Colonic mucosa (tissue), 4 donors: ENCODE data around the gene KIAA0513. TPM values are rescaled to one million over a fixed set of nuclear protein-coding genes. Genes with fewer than 3 reads are reported as not detected.

Experiments
- DNase-seq: peaks from one replicate; pipeline ENCODE4 v3.0.0-alpha.2; 2020
- H3K27ac ChIP-seq: fragments of 200-600 bp; one replicate; pipeline ENCODE4 v1.8.0; 2021
- H3K27me3 ChIP-seq: fragments of 200-600 bp; one replicate; pipeline ENCODE4 v1.8.0; 2021
- H3K36me3 ChIP-seq: fragments of 200-600 bp; one replicate; pipeline ENCODE4 v1.8.0; 2021
- H3K4me1 ChIP-seq: fragments of 200-600 bp; one replicate; pipeline ENCODE4 v1.8.0; 2021; ENCODE audit warnings: mild to moderate bottlenecking
- H3K4me3 ChIP-seq: fragments of 200-600 bp; one replicate; pipeline ENCODE4 v1.8.0; 2021
- H3K9ac ChIP-seq, 2 donors: one replicate each; pipeline ENCODE4 v1.7.0; 2013; ENCODE audit warnings: control low read depth in 2 of 2, low read depth in 2 of 2, low read length in 2 of 2
- H3K9me3 ChIP-seq: fragments of 200-600 bp; one replicate; pipeline ENCODE4 v1.8.0; 2021
- intact Hi-C: fragments of 100-400 bp; cut with DNase I; formaldehyde crosslinking; loops from one replicate; pipeline ENCODE4 v1.14.1; 2022
- total RNA-seq, 2 donors: library from RNA; stranded (reverse); fragmentation: NEBNext Ultra II Directional in 1 of 2; extraction: Animal tissue kit (Norgen Biotek cat#: 25700) in 1 of 2; gene quantifications; one replicate each; pipeline ENCODE4 v1.2.1, GENCODE V29; 2021
- TF ChIP-seq, protein P1 (sequence below): fragments of 200-600 bp; IDR thresholded peaks from one replicate; pipeline ENCODE4 v1.8.0; 2022; ENCODE audit warnings: antibody characterized with exemption, mild to moderate bottlenecking
- donor health status: healthy.
- donor health status: DM: no; HTN: no; CAD: no.
- donor health status: DM: no; HTN: no; CAD: no.

The KIAA0513 gene
- total RNA-seq, 2 donors from 2014 or later: 17.7 to 22.8 TPM

DNA sequence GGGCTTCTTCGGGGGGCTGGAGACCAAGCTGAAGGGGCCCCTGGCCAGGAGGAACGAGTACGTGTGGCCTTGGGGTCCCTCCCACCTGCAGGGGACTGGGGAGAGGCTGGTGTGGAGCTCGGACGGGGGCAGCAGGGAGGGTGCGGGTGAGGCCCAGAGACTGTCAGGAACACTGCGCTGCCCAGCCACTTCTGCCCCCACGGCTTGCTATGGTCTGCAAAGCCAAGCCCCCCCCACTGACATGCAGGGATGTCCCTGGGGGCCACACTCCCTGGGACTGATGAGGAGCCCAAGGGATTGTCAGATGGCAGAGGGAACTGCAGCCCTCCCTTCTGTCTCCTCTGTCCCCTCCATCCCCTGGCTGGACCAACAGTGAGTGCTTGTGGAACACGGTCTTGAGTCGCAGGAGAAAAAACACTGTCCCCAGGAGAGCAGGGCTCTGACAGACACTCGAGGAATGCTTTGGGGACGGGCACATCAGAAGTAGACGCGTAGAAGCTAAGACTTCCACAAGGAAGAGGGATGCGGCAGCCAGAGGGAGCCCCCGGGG is 50.1 kb downstream of the KIAA0513 start:
- H3K27me3 ChIP-seq: no peaks in the 10 kb centered on the region
- no peaks in the 10 kb centered on the region for H3K36me3 ChIP-seq
- H3K27ac ChIP-seq: no peak overlapping the region
- DNase-seq: no peak
- no peaks in the 10 kb centered on the region for H3K9me3 ChIP-seq
- TF ChIP-seq, protein P1, sequence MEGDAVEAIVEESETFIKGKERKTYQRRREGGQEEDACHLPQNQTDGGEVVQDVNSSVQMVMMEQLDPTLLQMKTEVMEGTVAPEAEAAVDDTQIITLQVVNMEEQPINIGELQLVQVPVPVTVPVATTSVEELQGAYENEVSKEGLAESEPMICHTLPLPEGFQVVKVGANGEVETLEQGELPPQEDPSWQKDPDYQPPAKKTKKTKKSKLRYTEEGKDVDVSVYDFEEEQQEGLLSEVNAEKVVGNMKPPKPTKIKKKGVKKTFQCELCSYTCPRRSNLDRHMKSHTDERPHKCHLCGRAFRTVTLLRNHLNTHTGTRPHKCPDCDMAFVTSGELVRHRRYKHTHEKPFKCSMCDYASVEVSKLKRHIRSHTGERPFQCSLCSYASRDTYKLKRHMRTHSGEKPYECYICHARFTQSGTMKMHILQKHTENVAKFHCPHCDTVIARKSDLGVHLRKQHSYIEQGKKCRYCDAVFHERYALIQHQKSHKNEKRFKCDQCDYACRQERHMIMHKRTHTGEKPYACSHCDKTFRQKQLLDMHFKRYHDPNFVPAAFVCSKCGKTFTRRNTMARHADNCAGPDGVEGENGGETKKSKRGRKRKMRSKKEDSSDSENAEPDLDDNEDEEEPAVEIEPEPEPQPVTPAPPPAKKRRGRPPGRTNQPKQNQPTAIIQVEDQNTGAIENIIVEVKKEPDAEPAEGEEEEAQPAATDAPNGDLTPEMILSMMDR: no peak
- no peaks in the 10 kb centered on the region for H3K4me1 ChIP-seq
- intact Hi-C loops: no loop called here
- no peak overlapping the region for H3K4me3 ChIP-seq
- H3K9ac ChIP-seq: no peak overlapping the region

DNA sequence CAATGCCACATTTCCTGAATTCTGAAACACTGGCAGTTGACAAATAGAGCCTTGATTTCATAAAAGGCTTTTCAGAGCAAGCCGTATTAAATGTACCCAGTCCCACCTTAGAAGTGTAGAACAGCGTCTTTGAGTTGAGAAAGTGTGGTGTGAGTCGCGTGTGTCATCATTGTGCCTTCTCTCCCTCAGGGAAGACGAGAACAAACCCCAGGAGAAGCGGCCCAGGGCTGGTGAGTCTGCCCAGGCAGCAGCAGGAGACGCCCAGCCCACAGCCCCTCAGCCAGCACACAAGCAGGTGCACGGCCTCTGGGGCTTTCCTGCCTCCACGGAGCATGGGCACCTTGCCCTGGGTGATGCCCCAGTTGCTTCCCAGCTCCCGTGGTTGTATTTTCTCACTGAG is 50.6 kb downstream of the KIAA0513 start:
- no peaks in the 10 kb centered on the region for H3K9me3 ChIP-seq
- no peak overlapping the region for H3K4me3 ChIP-seq
- no peaks in the 10 kb centered on the region for H3K4me1 ChIP-seq
- no peaks in the 10 kb centered on the region for H3K36me3 ChIP-seq
- intact Hi-C loops: no loop called here
- TF ChIP-seq, protein P1: no peak
- H3K27me3 ChIP-seq: no peaks in the 10 kb centered on the region
- H3K27ac ChIP-seq: no peak overlapping the region
- no peak overlapping the region for H3K9ac ChIP-seq
- no peak for DNase-seq

DNA sequence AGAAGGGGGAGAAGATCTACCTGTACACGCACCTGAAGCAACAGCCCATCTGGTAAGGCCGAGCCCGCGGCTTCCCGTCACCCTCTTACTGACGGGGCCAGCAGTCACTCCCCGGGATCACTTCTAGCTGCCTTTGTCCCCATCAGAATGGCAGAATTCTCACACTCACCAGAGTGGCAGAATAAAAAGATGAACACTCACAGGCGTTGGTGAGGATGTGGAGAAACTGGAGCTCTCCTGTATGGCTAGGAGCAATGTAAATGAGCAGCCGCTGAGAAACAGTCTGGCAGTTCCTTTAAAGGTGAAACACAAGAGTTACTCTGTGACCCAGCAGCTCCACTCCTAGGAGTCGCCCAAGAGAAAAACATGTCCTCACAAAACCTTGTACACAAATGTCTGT is 51.4 kb downstream of the KIAA0513 start:
- no peak for DNase-seq
- intact Hi-C loops: no loop called here
- Histone ChIP-seq H3K4me1 (no peaks in the 10 kb centered on the region), H3K27ac (no peak overlapping the region), H3K9me3 (no peaks in the 10 kb centered on the region), H3K27me3 (no peaks in the 10 kb centered on the region), H3K36me3 (no peaks in the 10 kb centered on the region), H3K9ac (no peak overlapping the region), H3K4me3 (no peak overlapping the region)
- TF ChIP-seq, protein P1: no peak

DNA sequence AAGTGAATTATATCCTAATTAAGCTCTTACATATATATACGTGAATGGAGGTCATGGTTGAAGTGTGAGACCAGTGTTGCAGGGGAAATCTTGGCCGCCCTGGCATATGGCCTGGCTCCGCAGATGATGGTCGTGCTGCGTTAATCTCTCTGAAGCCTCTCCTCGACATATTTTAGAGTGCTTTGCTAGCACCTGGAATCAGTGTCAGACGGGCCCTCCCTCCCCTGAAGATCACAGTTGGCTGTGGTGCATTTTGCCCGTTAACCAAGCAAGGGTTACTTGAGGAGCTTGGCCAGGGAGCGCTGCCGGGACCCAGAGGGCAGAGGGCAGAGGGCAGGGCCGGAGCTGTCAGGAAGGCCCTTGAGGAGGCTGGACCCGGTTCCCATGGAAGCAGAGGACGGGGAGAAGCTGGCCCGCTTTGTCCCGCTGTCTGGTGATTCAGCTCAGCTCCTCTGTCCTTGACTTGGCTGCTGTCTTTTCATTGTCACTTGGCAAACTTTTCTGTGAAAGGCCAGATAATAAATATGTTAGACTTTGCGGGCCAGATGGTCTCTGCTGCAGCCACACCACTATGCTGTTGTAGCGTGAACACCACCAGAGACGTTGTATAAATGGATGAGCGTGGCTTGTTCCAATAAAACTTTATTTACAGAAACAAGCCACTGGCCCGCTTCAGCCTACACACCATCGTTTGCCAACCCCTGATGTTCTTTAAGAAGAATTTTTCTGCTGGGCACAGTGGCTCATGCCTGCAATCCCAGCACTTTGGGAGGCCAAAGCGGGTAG is 52.4 kb downstream of the KIAA0513 start:
- no peak for DNase-seq
- no peak overlapping the region for H3K9ac ChIP-seq
- H3K36me3 ChIP-seq: no peaks in the 10 kb centered on the region
- no peaks in the 10 kb centered on the region for H3K4me1 ChIP-seq
- no peak overlapping the region for H3K4me3 ChIP-seq
- intact Hi-C loops: no loop called here
- TF ChIP-seq, protein P1: no peak
- no peaks in the 10 kb centered on the region for H3K9me3 ChIP-seq
- H3K27ac ChIP-seq: no peak overlapping the region
- no peaks in the 10 kb centered on the region for H3K27me3 ChIP-seq

DNA sequence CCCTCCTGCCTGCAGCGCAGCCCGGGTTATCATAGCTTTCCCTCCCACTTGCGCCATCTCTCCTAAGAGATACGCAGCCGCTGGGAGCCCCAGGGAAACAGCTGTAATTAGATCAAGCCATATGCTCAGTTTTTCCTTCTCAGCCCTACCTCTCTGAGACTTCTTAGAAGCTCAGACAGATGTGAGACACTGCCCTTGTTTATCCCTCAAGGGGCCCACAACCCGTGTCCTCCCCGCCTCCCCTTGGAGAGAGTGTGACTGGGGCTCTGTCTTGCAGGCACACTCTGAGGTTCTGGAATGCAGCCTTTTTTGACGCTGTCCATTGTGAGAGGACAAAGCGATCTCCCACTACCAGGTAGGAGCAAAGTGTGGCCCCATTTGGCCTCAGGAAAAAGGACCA is 53.4 kb downstream of the KIAA0513 start:
- Histone ChIP-seq H3K27ac (no peak overlapping the region), H3K27me3 (no peaks in the 10 kb centered on the region), H3K36me3 (no peaks in the 10 kb centered on the region), H3K9ac (no peak overlapping the region), H3K4me3 (no peak overlapping the region), H3K4me1 (no peaks in the 10 kb centered on the region), H3K9me3 (no peaks in the 10 kb centered on the region)
- no peak for DNase-seq
- intact Hi-C loops: no loop called here
- TF ChIP-seq, protein P1: no peak
